GM23338 (cell line): ENCODE measurements around the gene KCTD21. TPM values are rescaled to one million over a fixed set of nuclear protein-coding genes. Genes with fewer than 3 reads are reported as not detected.

Experiments
- ATAC-seq: fragments of 200-7000 bp; cut with Tn5 transposase; 3 replicates; pipeline ENCODE4 v1.9.1; 2020
- DNase-seq: peaks from one replicate; pipeline ENCODE4 v3.0.0-alpha.2; 2015; ENCODE audit warnings: low spot score
- H2AFZ ChIP-seq: fragments of 200-600 bp; sonication (generic); 2 replicates; pipeline ENCODE4 v1.8.0; 2016; ENCODE audit warnings: antibody characterized with exemption, mild to moderate bottlenecking, moderate library complexity
- H3F3A ChIP-seq: fragments of 200-600 bp; sonication (generic); replicated peaks from 2 replicates; pipeline ENCODE4 v1.8.0; 2017; ENCODE audit warnings: antibody characterized with exemption, mixed run types, low read depth
- H3K27ac ChIP-seq: fragments of 200-600 bp; sonication (generic); 2 replicates; pipeline ENCODE4 v1.6.1; 2016; ENCODE audit warnings: low read depth
- H3K27me3 ChIP-seq: fragments of 200-600 bp; sonication (generic); 2 replicates; pipeline ENCODE4 v1.8.0; 2016; ENCODE audit warnings: mild to moderate bottlenecking, mixed run types, moderate library complexity; ENCODE audit not compliant: insufficient read depth
- H3K36me3 ChIP-seq: fragments of 200-600 bp; sonication (generic); 2 replicates; pipeline ENCODE4 v1.8.0; 2016; ENCODE audit warnings: mild to moderate bottlenecking; ENCODE audit not compliant: insufficient read depth
- H3K4me1 ChIP-seq: fragments of 200-600 bp; sonication (generic); 2 replicates; pipeline ENCODE4 v1.8.0; 2016; ENCODE audit warnings: mild to moderate bottlenecking, moderate library complexity; ENCODE audit not compliant: insufficient read depth
- H3K4me2 ChIP-seq: fragments of 200-600 bp; sonication (generic); 2 replicates; pipeline ENCODE4 v1.7.1; 2017; ENCODE audit warnings: mixed run types
- H3K4me3 ChIP-seq: fragments of 200-600 bp; sonication (generic); 2 replicates; pipeline ENCODE4 v1.6.1; 2016; ENCODE audit warnings: mixed run types
- H3K79me2 ChIP-seq: fragments of 200-600 bp; sonication (generic); replicated peaks from 2 replicates; pipeline ENCODE4 v1.8.0; 2017; ENCODE audit warnings: mild to moderate bottlenecking; ENCODE audit not compliant: insufficient read depth
- H3K9me2 ChIP-seq: fragments of 200-600 bp; sonication (generic); 2 replicates; pipeline ENCODE4 v1.8.0; 2017; ENCODE audit not compliant: insufficient read depth
- H4K20me1 ChIP-seq: fragments of 200-600 bp; sonication (generic); replicated peaks from 2 replicates; pipeline ENCODE4 v1.8.0; 2017; ENCODE audit warnings: mild to moderate bottlenecking; ENCODE audit not compliant: insufficient read depth
- H3K27ac Mint-ChIP-seq: 2 replicates; pipeline ENCODE4 v1.8.0; 2020; ENCODE audit warnings: inconsistent platforms, mild to moderate bottlenecking, moderate library complexity, mixed read lengths
- H3K27me3 Mint-ChIP-seq: 3 replicates; pipeline ENCODE4 v1.8.0; 2022; ENCODE audit warnings: low read depth, mild to moderate bottlenecking, moderate library complexity, mixed read lengths, inconsistent platforms; ENCODE audit not compliant: insufficient read depth, poor library complexity
- H3K36me3 Mint-ChIP-seq: 3 replicates; pipeline ENCODE4 v1.8.0; 2021; ENCODE audit warnings: low read depth, mild to moderate bottlenecking, inconsistent platforms, moderate library complexity, mixed read lengths
- H3K4me1 Mint-ChIP-seq: 3 replicates; pipeline ENCODE4 v1.8.0; 2020; ENCODE audit warnings: mild to moderate bottlenecking, inconsistent platforms, mixed read lengths
- H3K4me3 Mint-ChIP-seq: 3 replicates; pipeline ENCODE4 v1.8.0; 2021; ENCODE audit warnings: moderate library complexity, mild to moderate bottlenecking, inconsistent platforms, mixed read lengths
- H3K9me3 Mint-ChIP-seq: 3 replicates; pipeline ENCODE4 v1.8.0; 2020; ENCODE audit warnings: moderate library complexity, mild to moderate bottlenecking, inconsistent platforms, mixed read lengths
- CREB1 ChIP-seq: fragments of 250-450 bp; sonication (Bioruptor Pico); IDR thresholded peaks from 2 replicates; pipeline ENCODE4 v1.5.0; 2020; ENCODE audit warnings: low read depth, mild to moderate bottlenecking, moderate library complexity
- EZH2 ChIP-seq: fragments of 200-600 bp; sonication (generic); IDR thresholded peaks from one replicate; pipeline ENCODE4 v1.8.0; 2017; ENCODE audit warnings: antibody characterized with exemption, mild to moderate bottlenecking, low read depth; ENCODE audit not compliant: unreplicated experiment
- EZH2phosphoT487 ChIP-seq: fragments of 200-600 bp; sonication (generic); IDR thresholded peaks from one replicate; pipeline ENCODE4 v1.8.1; 2018; ENCODE audit warnings: antibody characterized with exemption; ENCODE audit not compliant: unreplicated experiment
- JUNB ChIP-seq: IDR thresholded peaks from one replicate; pipeline ENCODE4 v1.6.1; 2016; ENCODE audit warnings: antibody characterized with exemption; ENCODE audit not compliant: unreplicated experiment
- NANOG ChIP-seq: IDR thresholded peaks from 2 replicates; pipeline ENCODE4 v1.6.1; 2016; ENCODE audit warnings: antibody characterized with exemption, borderline replicate concordance
- POLR2AphosphoS5 ChIP-seq: IDR thresholded peaks from 2 replicates; pipeline ENCODE4 v1.6.1; 2016; ENCODE audit warnings: antibody characterized with exemption, low read depth
- STAT1 ChIP-seq: IDR thresholded peaks from one replicate; pipeline ENCODE4 v1.6.1; 2016; ENCODE audit warnings: antibody characterized with exemption; ENCODE audit not compliant: unreplicated experiment
- ZNF114 ChIP-seq: fragments of 250-450 bp; sonication (Bioruptor Pico); IDR thresholded peaks from 2 replicates; pipeline ENCODE4 v1.5.0; 2020; ENCODE audit warnings: mild to moderate bottlenecking, moderate library complexity
- ZNF331 ChIP-seq: fragments of 250-450 bp; sonication (Bioruptor Pico); IDR thresholded peaks from 2 replicates; pipeline ENCODE4 v1.5.0; 2020; ENCODE audit warnings: low read depth, mild to moderate bottlenecking, moderate library complexity
- polyA plus RNA-seq: library from polyadenylated mRNA; unstranded; fragments of >200 nt; fragmentation: Nextera tagmentation; extraction: Ambion mirVana; gene quantifications from 2 replicates; pipeline ENCODE4 v1.2.1, GENCODE V29; 2016
- total RNA-seq: library from RNA; depleted of rRNA; stranded (reverse); fragments of >200 nt; shearing (Covaris generic); gene quantifications from 2 replicates; pipeline ENCODE4 v1.2.3, GENCODE V29; 2014
- TF ChIP-seq, protein P1 (sequence below): IDR thresholded peaks from one replicate; pipeline ENCODE4 v1.6.1; 2018; ENCODE audit warnings: antibody characterized with exemption; ENCODE audit not compliant: unreplicated experiment
- TF ChIP-seq, protein P2 (sequence below), 2 experiments: fragments of 200-600 bp in 1 of 2; sonication (generic) in 1 of 2; conservative IDR thresholded peaks; 2 replicates each; pipeline versions ENCODE4 v1.5.1 to v1.6.1; 2016 to 2017; ENCODE audit warnings: antibody characterized with exemption in 2 of 2, low read depth in 2 of 2, mild to moderate bottlenecking in 2 of 2, moderate library complexity in 1 of 2
- TF ChIP-seq, protein P3 (sequence below): IDR thresholded peaks from 2 replicates; pipeline ENCODE4 v1.6.1; 2016; ENCODE audit warnings: antibody characterized with exemption

The KCTD21 gene
- total and polyA plus RNA-seq, 2 experiments from 2014 or later: 1.0 to 3.7 TPM

DNA sequence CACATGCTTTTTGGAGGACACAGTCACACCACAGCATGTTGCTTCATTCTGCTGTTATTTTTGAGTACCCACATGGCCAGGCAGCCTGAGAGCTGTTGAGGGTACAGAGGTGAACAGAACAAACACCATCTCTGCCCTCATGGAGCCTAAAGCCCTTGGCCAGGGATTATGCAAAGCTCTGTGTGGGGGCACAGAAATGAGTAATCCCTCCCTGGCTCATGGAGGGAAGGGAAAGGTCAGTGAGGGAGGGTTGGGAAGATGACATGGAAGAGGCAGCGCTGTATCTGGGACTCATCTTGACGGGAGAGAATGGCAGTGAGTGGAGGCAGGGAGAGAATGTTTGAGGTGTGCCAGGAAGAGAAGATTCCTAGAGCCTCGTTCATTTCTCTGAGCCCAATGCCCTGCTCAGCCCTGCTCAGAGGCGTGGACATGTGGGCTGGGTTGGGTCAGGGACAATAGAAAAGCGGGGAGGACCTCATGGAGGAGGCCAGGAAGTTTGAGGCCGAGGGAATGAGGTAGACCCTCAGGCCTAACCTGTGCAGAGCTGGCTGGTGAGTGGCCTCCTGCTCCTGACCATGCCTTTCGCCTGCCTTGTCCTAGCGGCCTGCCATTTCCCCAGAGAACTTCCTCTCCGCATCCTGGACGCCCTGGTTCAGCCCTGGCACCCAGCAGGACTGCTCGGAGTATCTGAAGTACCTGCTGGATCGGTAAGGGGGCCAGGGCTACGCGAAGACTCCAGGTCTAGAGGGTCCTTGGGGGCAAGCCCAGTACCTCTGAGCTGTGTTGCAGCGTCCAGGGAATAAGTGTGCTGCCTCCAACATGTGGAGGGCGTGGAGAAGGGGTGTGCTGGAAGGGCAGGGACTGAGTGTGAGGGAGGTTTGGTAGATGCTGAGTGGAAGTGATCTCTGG, 20.1 kb upstream of the KCTD21 start (continued):
- TF ChIP-seq, protein P1, sequence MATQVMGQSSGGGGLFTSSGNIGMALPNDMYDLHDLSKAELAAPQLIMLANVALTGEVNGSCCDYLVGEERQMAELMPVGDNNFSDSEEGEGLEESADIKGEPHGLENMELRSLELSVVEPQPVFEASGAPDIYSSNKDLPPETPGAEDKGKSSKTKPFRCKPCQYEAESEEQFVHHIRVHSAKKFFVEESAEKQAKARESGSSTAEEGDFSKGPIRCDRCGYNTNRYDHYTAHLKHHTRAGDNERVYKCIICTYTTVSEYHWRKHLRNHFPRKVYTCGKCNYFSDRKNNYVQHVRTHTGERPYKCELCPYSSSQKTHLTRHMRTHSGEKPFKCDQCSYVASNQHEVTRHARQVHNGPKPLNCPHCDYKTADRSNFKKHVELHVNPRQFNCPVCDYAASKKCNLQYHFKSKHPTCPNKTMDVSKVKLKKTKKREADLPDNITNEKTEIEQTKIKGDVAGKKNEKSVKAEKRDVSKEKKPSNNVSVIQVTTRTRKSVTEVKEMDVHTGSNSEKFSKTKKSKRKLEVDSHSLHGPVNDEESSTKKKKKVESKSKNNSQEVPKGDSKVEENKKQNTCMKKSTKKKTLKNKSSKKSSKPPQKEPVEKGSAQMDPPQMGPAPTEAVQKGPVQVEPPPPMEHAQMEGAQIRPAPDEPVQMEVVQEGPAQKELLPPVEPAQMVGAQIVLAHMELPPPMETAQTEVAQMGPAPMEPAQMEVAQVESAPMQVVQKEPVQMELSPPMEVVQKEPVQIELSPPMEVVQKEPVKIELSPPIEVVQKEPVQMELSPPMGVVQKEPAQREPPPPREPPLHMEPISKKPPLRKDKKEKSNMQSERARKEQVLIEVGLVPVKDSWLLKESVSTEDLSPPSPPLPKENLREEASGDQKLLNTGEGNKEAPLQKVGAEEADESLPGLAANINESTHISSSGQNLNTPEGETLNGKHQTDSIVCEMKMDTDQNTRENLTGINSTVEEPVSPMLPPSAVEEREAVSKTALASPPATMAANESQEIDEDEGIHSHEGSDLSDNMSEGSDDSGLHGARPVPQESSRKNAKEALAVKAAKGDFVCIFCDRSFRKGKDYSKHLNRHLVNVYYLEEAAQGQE: no peak
- TF ChIP-seq NANOG (no peak), ZNF331 (CRISPR knock-in tag) (no peak), JUNB (no peak), ZNF114 (CRISPR knock-in tag) (no peak)
- TF ChIP-seq, protein P2, sequence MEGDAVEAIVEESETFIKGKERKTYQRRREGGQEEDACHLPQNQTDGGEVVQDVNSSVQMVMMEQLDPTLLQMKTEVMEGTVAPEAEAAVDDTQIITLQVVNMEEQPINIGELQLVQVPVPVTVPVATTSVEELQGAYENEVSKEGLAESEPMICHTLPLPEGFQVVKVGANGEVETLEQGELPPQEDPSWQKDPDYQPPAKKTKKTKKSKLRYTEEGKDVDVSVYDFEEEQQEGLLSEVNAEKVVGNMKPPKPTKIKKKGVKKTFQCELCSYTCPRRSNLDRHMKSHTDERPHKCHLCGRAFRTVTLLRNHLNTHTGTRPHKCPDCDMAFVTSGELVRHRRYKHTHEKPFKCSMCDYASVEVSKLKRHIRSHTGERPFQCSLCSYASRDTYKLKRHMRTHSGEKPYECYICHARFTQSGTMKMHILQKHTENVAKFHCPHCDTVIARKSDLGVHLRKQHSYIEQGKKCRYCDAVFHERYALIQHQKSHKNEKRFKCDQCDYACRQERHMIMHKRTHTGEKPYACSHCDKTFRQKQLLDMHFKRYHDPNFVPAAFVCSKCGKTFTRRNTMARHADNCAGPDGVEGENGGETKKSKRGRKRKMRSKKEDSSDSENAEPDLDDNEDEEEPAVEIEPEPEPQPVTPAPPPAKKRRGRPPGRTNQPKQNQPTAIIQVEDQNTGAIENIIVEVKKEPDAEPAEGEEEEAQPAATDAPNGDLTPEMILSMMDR (conservative IDR thresholded peaks at IDR 0.05; ENCODE audit: low read depth in 2 of 2): no peak

DNA sequence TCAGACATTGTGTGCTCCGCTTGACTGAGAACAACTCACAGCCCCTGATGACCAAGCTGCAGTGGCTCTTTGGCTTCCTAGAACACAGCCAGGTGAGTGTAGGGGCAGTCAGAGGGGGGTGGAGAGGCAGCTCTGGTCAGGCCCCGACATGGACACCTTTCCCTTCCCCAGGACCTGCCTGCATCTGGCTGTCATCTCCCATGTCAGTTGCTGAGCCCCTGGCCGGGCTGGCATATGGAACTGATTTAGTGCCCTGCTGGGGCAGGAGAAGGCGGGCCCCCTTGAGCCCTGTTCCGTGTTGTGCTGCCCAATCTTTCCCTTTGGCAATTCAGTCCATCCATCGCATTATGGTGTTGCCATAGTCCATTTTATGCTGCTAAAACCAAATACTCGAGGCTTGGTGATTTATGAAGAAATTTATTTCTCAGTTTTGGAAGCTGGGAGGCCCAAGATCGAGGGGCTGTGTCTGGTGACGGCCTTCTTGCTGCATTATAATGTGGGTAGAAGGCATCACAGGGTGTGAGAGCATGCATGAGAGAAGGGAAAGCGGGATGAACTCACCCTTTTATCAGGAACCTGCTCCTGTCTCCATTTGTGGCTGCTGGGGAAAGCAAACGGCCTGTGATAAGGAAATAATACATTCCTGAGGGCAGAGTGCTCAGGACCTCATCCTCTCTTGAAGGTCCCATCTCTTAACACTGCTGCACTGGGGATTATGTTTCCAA, 19.3 kb upstream of the KCTD21 start:
- ATAC-seq (no peak), DNase-seq (no peak)
- H3K36me3 Mint-ChIP-seq: peaks cover 5% of the 10 kb centered on the region; the same call in 2 of the 3 replicates
- no peak overlapping the region for H3K4me3 Mint-ChIP-seq
- no peaks in the 10 kb centered on the region for H3F3A ChIP-seq
- H4K20me1 ChIP-seq: peaks cover 4% of the 10 kb centered on the region; the same call in 1 of the 2 replicates
- no peak overlapping the region for H3K27ac ChIP-seq
- H3K4me3 ChIP-seq: no peak overlapping the region
- no peaks in the 10 kb centered on the region for H3K4me1 Mint-ChIP-seq
- no peaks in the 10 kb centered on the region for H3K79me2 ChIP-seq
- H3K9me2 ChIP-seq: no peaks in the 10 kb centered on the region
- no peaks in the 10 kb centered on the region for H3K4me1 ChIP-seq
- no peaks in the 10 kb centered on the region for H3K36me3 ChIP-seq
- no peaks in the 10 kb centered on the region for H3K9me3 Mint-ChIP-seq
- H3K27ac Mint-ChIP-seq: no peak overlapping the region
- no peak overlapping the region for H3K4me2 ChIP-seq
- H2AFZ ChIP-seq: no peak overlapping the region
- no peaks in the 10 kb centered on the region for H3K27me3 ChIP-seq
- H3K27me3 Mint-ChIP-seq: peaks cover 8% of the 10 kb centered on the region
- TF ChIP-seq, protein P1: no peak
- TF ChIP-seq EZH2 (no peak), NANOG (no peak), EZH2phosphoT487 (no peak), JUNB (no peak), ZNF114 (CRISPR knock-in tag) (no peak), CREB1 (CRISPR knock-in tag) (no peak), POLR2AphosphoS5 (no peak), STAT1 (no peak), ZNF331 (CRISPR knock-in tag) (no peak)
- TF ChIP-seq, protein P2 (conservative IDR thresholded peaks at IDR 0.05; ENCODE audit: low read depth in 2 of 2): no peak
- TF ChIP-seq, protein P3, sequence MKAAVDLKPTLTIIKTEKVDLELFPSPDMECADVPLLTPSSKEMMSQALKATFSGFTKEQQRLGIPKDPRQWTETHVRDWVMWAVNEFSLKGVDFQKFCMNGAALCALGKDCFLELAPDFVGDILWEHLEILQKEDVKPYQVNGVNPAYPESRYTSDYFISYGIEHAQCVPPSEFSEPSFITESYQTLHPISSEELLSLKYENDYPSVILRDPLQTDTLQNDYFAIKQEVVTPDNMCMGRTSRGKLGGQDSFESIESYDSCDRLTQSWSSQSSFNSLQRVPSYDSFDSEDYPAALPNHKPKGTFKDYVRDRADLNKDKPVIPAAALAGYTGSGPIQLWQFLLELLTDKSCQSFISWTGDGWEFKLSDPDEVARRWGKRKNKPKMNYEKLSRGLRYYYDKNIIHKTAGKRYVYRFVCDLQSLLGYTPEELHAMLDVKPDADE: no peak
